Vagina (tissue), 2 donors: ENCODE data around the gene SORCS2. TPM values are rescaled to one million over a fixed set of nuclear protein-coding genes. Genes with fewer than 3 reads are reported as not detected.

Experiments used
- DNase-seq, 2 donors: peaks; one replicate each; pipeline ENCODE4 v3.0.0-alpha.2; 2017; ENCODE audit errors: extremely low spot score in 2 of 2
- H3K27ac ChIP-seq: fragments of 200-600 bp; sonication (generic); one replicate; pipeline ENCODE4 v1.5.1; 2019
- H3K27me3 ChIP-seq: fragments of 200-600 bp; sonication (generic); one replicate; pipeline ENCODE4 v1.5.1; 2019
- H3K36me3 ChIP-seq, 2 donors: fragments of 200-600 bp; sonication (generic); one replicate each; pipeline ENCODE4 v1.5.1; 2017 to 2019
- H3K4me1 ChIP-seq: fragments of 200-600 bp; sonication (generic); one replicate; pipeline ENCODE4 v1.5.1; 2019
- H3K4me3 ChIP-seq, 2 donors: fragments of 200-600 bp; sonication (generic); 1 replicate in 1 of 2; 2 replicates in 1 of 2; pipeline ENCODE4 v1.5.1; 2016 to 2019
- H3K9me3 ChIP-seq: fragments of 200-600 bp; sonication (generic); one replicate; pipeline ENCODE4 v1.5.1; 2019
- CTCF ChIP-seq, 3 experiments: fragments of 450-650 bp in 2 of 3; fragments of 200-600 bp in 1 of 3; sonication (generic) in 1 of 3; IDR thresholded peaks; one replicate each; pipeline ENCODE4 v1.5.1; 2017 to 2019; ENCODE audit warnings: antibody characterized with exemption in 3 of 3, mild to moderate bottlenecking in 2 of 3, moderate library complexity in 2 of 3
- POLR2A ChIP-seq, 2 donors: fragments of 450-650 bp; IDR thresholded peaks; one replicate each; pipeline ENCODE4 v1.6.1; 2017; ENCODE audit warnings: antibody characterized with exemption in 2 of 2, mild to moderate bottlenecking in 2 of 2, moderate library complexity in 2 of 2
- POLR2AphosphoS5 ChIP-seq, 2 donors: sonication (generic); formaldehyde crosslinking; IDR thresholded peaks; one replicate each; pipeline ENCODE4 v1.9.0; 2017; ENCODE audit warnings: antibody characterized with exemption in 2 of 2, mild to moderate bottlenecking in 2 of 2, low read depth in 1 of 2; ENCODE audit not compliant: insufficient read depth in 1 of 2
- intact Hi-C: fragments of 100-400 bp; cut with DNase I; formaldehyde crosslinking; loops from one replicate; pipeline ENCODE4 v1.15.1; 2023
- total RNA-seq: library from RNA; depleted of rRNA; stranded (reverse); fragments of >200 nt; gene quantifications from one replicate; pipeline ENCODE4 v1.2.3, GENCODE V29; 2016

SORCS2 gene
- total RNA-seq, 1 donor from 2014 or later, result 5.4 TPM

- intact Hi-C loops, result no loop called here
- H3K4me3 ChIP-seq, result no peak overlapping the region
- no peaks in the 10 kb centered on the region for H3K27me3 ChIP-seq
- H3K36me3 ChIP-seq, result no peaks in the 10 kb centered on the region
- H3K9me3 ChIP-seq, result no peaks in the 10 kb centered on the region
- no peak overlapping the region for H3K27ac ChIP-seq
- TF ChIP-seq POLR2A (IDR thresholded peaks at IDR 0.05) (no peak), CTCF (IDR thresholded peaks at IDR 0.05) (no peak), POLR2AphosphoS5 (IDR thresholded peaks at IDR 0.05; ENCODE audit: insufficient read depth in 1 of 2, low read depth in 1 of 2) (no peak)
- no peak for DNase-seq
- H3K4me1 ChIP-seq, result peaks cover 7% of the 10 kb centered on the region
These were observed 173.3 kb downstream of the SORCS2 start for GRCh38 chr4:7365462-7366179.

- intact Hi-C loops, result no loop called here
These were observed 174.0 kb downstream of the SORCS2 start for GRCh38 chr4:7366180-7366945.

GRCh38 chr4:7366954-7367353 is 174.6 kb downstream of the SORCS2 start:
- TF ChIP-seq POLR2AphosphoS5 (IDR thresholded peaks at IDR 0.05; ENCODE audit: insufficient read depth in 1 of 2, low read depth in 1 of 2) (no peak), CTCF (IDR thresholded peaks at IDR 0.05) (no peak), POLR2A (IDR thresholded peaks at IDR 0.05) (no peak)
- intact Hi-C loops, result no loop called here
- H3K4me3 ChIP-seq, result no peak overlapping the region
- no peaks in the 10 kb centered on the region for H3K36me3 ChIP-seq
- peaks cover 7% of the 10 kb centered on the region for H3K4me1 ChIP-seq
- DNase-seq, result no peak
- no peak overlapping the region for H3K27ac ChIP-seq
- no peaks in the 10 kb centered on the region for H3K27me3 ChIP-seq
- no peaks in the 10 kb centered on the region for H3K9me3 ChIP-seq

More at GRCh38 chr4:7366180-7366945, 174.0 kb downstream of the SORCS2 start:
- Histone ChIP-seq H3K36me3 (no peaks in the 10 kb centered on the region), H3K27me3 (no peaks in the 10 kb centered on the region), H3K9me3 (no peaks in the 10 kb centered on the region), H3K4me3 (no peak overlapping the region), H3K27ac (no peak overlapping the region), H3K4me1 (peaks cover 7% of the 10 kb centered on the region)
- TF ChIP-seq POLR2A (IDR thresholded peaks at IDR 0.05), result no peak
- TF ChIP-seq POLR2AphosphoS5 (IDR thresholded peaks at IDR 0.05; ENCODE audit: insufficient read depth in 1 of 2, low read depth in 1 of 2), result no peak
- no peak for TF ChIP-seq CTCF (IDR thresholded peaks at IDR 0.05)
- DNase-seq, result no peak

GRCh38 chr4:7367406-7367805 is 175.1 kb downstream of the SORCS2 start:
- Histone ChIP-seq H3K27me3 (no peaks in the 10 kb centered on the region), H3K9me3 (no peaks in the 10 kb centered on the region), H3K27ac (no peak overlapping the region), H3K36me3 (no peaks in the 10 kb centered on the region), H3K4me3 (no peak overlapping the region), H3K4me1 (peaks cover 7% of the 10 kb centered on the region)
- intact Hi-C loops, result no loop called here
- no peak for TF ChIP-seq CTCF (IDR thresholded peaks at IDR 0.05)
- no peak for TF ChIP-seq POLR2AphosphoS5 (IDR thresholded peaks at IDR 0.05; ENCODE audit: insufficient read depth in 1 of 2, low read depth in 1 of 2)
- TF ChIP-seq POLR2A (IDR thresholded peaks at IDR 0.05), result no peak
- no peak for DNase-seq

GRCh38 chr4:7367864-7368277 is 175.5 kb downstream of the SORCS2 start:
- Histone ChIP-seq H3K36me3 (no peaks in the 10 kb centered on the region), H3K27me3 (no peaks in the 10 kb centered on the region), H3K9me3 (no peaks in the 10 kb centered on the region), H3K4me3 (no peak overlapping the region), H3K4me1 (peaks cover 7% of the 10 kb centered on the region), H3K27ac (no peak overlapping the region)
- DNase-seq, result no peak
- TF ChIP-seq POLR2A (IDR thresholded peaks at IDR 0.05) (no peak), POLR2AphosphoS5 (IDR thresholded peaks at IDR 0.05; ENCODE audit: insufficient read depth in 1 of 2, low read depth in 1 of 2) (no peak), CTCF (IDR thresholded peaks at IDR 0.05) (no peak)
- intact Hi-C loops, result no loop called here
